ENCODE results near the gene KIF27.

KIF27 gene

DNA sequence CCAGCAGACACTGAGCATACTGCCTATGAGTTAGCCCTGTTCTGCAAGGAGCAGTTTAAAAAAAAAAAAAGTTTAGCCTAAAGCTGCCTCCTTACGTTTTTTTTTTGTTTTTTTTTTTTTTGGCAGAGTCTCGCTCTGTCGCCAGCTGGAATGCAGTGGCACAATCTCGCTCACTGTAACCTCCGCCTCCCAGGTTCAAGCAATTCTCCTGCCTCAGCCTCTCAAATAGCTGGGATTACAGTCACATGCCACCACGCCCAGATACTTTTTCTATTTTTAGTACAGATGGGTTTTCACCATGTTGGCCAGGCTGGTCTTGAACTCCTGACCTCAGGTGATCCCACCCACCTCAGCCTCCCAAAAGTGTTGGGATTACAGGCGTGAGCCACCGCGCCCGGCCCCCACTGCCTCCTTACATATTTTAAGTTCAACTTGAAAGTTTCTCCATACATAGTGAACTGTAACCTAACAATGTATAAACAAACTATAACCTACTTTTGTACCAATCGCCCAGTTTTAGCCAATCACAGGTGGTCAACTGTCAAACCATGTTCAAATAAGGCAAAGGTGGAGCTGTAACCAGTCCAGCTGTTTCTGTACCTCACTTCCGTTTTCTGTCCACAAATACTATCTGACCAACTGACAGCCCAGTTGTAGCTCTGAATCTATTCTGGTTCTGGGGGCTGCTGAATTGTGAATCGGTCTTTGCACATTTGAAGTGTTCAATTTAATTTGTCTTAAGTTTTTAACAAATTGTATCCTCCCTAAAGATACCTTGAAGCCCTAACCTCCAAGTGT lies 120.8 kb downstream of the KIF27 start:
- DNase-seq = no peak

GRCh38 chr9:83794051-83794450 lies 127.2 kb downstream of the KIF27 start:
- no peak for DNase-seq

DNA sequence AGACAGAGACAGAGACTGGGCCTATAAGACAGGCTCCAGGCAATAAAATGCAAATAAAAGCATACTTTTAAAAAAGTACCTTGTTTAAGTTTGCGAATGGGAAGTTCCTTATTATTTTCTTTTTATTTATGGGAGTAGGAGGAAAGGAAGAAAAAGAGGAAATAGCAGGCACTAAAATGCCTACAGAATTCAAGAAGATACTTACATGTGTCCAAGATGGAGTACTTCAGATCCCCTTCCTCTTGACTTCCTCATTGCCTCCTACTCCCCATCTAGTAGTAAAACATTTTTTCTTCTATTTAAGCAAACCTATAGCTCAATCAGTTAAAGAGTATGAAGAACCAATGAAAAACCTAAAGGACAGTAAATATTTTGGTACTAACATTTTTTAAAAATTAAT lies 128.5 kb downstream of the KIF27 start:
- no peak for DNase-seq

All from NCI-H510A (cell line).